GM18526 (cell line): ENCODE data around the gene PIP5K1C.

Experiments
- POLR2A ChIP-seq: IDR thresholded peaks from 3 replicates; pipeline ENCODE4 v1.6.1; 2011; ENCODE audit not compliant: insufficient read length; ENCODE audit errors: extremely low read depth

The PIP5K1C gene

GRCh38 chr19:3661284-3662238 lies 38.7 kb downstream of the PIP5K1C start:
- no peak for TF ChIP-seq POLR2A

DNA sequence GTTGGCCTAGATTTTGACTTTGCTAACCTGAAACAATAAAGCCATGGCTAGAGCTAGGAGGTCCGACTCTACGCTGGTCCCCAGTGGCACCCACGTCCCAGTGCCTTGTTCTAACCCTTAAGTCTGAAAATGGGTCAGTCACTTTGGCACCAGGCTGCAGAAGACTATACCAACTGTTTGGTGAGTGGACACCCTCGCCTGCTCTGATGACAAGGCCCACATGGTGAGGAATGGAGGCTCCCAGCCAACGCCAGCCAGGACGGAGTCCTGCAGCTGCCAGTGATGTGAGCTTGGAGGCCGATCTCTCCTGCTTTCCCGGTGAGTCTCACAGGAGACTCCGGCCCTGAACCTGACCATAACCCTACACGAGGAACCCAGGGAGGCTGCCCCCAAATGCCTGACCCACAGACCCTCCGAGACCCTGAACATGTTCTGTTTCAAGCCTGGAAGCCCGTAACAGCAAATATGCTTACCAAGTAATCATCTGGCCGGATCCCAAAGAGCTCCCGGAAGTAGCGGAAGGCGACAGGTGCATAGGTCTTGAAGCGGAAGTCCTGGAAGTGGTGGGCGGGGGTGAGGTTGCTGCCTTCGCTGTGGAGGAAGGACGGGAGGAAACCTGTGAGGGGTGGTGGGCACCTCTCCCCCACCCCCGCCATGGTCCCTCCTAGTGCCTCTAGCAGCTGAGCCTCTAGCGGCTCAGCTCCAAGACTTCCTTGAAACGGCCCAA lies 39.6 kb downstream of the PIP5K1C start:
- TF ChIP-seq POLR2A: no peak

- no peak for TF ChIP-seq POLR2A
Measured at GRCh38 chr19:3659746-3660112, 40.5 kb downstream of the PIP5K1C start.

DNA sequence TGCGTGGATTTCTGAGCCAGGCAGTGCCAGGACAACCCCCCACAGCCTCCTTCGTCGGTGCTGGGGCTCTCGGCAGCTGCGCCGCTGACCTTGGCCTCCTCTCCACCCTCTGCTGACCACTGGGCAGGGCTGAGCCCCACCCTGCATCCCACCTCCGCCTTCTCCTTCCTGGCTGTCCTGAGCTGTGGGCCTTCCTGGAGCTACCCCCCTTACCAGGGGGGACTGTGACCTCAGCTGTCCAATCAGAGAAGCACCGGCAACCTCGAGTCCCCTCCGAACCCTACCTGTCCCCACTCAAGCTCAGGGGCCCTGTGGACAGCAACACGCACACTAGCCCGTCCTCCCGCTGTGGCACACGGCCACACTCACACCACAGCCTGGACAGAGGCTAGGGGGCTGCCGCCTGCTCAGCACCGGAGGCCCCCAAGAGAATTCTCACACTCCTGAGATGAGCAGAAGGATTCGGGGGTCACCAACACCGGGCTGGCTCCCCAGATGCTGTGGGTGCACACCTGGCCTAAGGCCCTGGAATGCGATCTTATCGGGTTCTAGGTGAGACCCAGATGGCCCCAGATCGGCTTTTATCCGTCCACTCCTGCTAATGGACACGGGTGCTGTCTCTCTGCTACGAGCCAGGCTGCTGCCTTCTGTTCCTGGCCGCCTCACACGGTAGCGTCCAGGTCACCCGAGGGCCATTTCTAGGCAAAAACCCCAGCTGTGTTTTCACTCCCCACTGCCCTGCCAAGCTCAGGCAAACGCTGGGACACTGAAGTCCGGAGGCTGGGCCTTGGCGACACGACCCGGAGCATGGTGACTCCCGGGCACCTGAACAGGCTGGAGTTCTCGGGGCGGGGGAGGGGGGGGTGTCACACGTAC lies 41.2 kb downstream of the PIP5K1C start:
- no peak for TF ChIP-seq POLR2A

GRCh38 chr19:3658004-3658869 lies 42.0 kb downstream of the PIP5K1C start:
- no peak for TF ChIP-seq POLR2A

GRCh38 chr19:3657395-3657769 lies 42.9 kb downstream of the PIP5K1C start:
- TF ChIP-seq POLR2A: no peak

GRCh38 chr19:3656747-3657394 lies 43.4 kb downstream of the PIP5K1C start:
- TF ChIP-seq POLR2A: no peak

GRCh38 chr19:3656073-3656746 lies 44.1 kb downstream of the PIP5K1C start:
- TF ChIP-seq POLR2A: no peak

DNA sequence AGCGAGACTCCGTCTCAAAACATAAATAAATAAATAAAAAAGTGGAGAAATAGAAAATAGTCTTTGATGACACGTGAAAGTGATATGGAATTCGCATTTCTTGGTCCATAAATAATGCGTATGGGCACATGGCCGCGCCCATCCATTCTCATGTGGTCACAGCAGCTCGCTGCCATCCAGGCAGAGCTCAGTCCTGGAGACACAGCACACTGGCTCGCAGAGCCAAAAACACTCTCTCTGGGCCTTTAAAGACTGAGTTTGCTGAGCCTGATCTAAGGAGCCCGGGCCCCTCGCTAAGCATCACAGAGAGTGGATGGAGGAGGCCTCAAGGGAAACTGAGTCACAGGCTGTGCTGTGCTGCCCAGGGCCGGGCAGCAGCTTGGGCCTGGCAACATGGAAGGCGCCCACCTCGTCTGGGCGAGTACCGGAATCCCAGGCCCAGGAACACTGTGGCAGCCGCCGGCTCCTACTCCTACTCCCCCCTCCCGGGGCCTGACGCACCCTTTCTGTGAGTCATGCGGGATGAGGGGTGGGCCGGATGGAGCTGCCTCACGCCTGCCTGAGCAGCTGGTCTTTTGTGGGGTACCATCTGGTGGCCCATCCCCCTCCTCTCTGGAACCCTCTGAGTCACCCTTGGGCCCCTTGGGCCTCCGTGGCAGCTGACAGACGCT lies 44.7 kb downstream of the PIP5K1C start:
- no peak for TF ChIP-seq POLR2A

DNA sequence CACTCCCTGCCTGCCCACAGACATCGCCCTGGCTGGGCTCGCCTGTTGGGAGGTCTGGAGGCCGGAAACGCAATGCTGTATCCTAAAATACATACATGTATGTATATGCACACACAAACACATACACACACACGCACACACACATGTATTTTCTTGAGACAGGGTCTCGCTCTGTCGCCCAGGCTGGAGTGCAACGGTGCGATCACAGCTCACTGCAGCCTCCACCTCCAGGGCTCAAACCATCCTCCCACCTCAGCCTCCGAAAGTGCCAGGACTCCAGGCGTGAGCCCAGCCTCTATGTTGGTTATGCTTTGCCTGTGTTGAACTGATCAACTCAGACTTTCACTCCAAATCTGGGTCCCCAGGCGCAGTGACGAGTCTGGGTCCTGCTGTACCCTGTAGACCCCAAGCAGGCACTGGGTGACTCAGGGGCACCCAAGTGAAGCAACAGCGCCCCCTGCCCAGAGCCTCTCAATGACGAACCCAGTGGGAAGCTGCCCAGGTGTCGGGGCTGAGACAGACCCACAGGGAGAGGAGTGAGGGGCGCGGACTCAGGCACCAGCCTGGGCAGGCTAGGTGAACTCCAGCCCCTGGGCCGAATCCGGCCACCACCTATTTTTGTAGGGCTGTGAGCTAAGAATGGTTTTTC lies 46.3 kb downstream of the PIP5K1C start:
- no peak for TF ChIP-seq POLR2A

- no peak for TF ChIP-seq POLR2A
Measured at GRCh38 chr19:3653081-3653795, 47.0 kb downstream of the PIP5K1C start.

DNA sequence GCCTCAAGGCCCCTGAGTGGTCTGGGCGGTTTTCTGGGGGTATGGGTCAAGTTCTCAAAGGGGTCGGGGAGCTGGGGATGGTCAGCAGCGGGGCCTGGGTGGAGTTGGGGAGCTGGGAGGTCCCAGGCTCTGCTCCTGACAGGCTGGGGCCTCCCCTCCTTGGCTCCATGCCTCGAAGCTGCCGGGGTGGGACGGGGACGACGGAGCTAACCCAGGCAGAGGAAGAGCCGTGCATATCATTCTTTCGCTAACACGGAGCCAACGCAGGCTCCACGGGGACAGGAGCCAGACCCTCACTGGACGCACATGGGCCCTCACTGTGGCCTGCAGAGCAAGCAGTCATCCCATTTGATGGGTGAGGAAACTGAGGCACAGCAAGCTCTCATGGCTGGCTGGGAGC lies 47.8 kb downstream of the PIP5K1C start:
- no peak for TF ChIP-seq POLR2A

DNA sequence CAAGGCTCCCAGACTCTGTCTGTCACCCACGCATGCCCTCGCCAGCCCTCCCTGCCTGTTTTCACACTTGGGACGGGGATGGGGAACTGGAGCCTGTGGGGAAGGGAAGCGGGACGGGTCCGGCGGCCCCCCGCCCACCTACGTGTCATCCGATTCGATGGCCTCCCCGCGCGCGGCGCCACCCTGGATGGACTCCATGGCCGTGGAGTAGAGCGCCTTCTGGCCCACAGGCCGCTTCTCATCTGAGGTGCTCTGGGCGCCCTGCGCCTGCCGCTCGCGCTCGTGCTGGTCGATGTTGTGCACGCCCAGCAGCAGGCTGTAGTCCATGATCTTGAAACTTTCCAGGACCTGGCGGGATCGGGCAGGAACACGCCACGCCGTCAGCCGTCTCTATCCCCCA lies 48.6 kb downstream of the PIP5K1C start:
- no peak for TF ChIP-seq POLR2A
